K562 (cell line): Measurements from ENCODE around the gene NAV2. TPM values are rescaled to one million over a fixed set of nuclear protein-coding genes. Genes with fewer than 3 reads are reported as not detected.

ENCODE experiments used
- ATAC-seq: fragments of 200-7000 bp; cut with Tn5 transposase; 3 replicates; pipeline ENCODE4 v1.9.1; 2020; ENCODE audit warnings: moderate library complexity
- BruUV-seq: library from RNA; stranded (reverse); fragments of 400-500 nt; replicated peaks from 2 replicates; lab custom pipeline; 2021; lab: Mats Ljungman, UMichigan
- CTCF ChIA-PET: fragments of 300-600 bp; formaldehyde crosslinking; extraction: SDS; loops from one replicate; lab custom pipeline; 2021; ENCODE audit warnings: low intra/inter-chr PET ratio; lab: Yijun Ruan, JAX
- POLR2A ChIA-PET: fragments of 300-600, 350-650 bp; sonication (Branson Sonifier 250); formaldehyde crosslinking; extraction: SDS; loops from one replicate; lab custom pipeline; 2021; ENCODE audit warnings: antibody characterized with exemption, inconsistent platforms; lab: Yijun Ruan, JAX
- DNase-seq, 4 experiments: peaks; one replicate each; pipeline versions ENCODE4 v3.0.0 to v3.0.0-alpha.2; 2011 to 2018; ENCODE audit warnings: low spot score in 3 of 4, mixed read lengths in 3 of 4; ENCODE audit errors: extremely low read depth in 1 of 4
- FAIRE-seq: peaks from 2 replicates; lab custom pipeline; 2011; peaks lifted over from hg19 to GRCh38; lab: Jason Lieb, UNC
- H2AFZ ChIP-seq: 2 replicates; pipeline ENCODE4 v1.6.0; 2011; ENCODE audit warnings: low read depth, low read length, control low read depth, inconsistent platforms
- H3K27ac ChIP-seq: fragments of 200-600 bp; 3 replicates; pipeline ENCODE4 v1.8.0; 2011; ENCODE audit warnings: low read depth, mild to moderate bottlenecking, control low read depth, inconsistent platforms, low read length, moderate library complexity, mixed read lengths; ENCODE audit errors: extremely low read depth
- H3K27me3 ChIP-seq, 2 experiments: fragments of 300-600 bp in 1 of 2; 2 replicates in 1 of 2; 3 replicates in 1 of 2; pipeline versions ENCODE4 v1.6.0 to v1.8.0; 2011; ENCODE audit warnings: inconsistent platforms in 2 of 2, low read length in 2 of 2, mild to moderate bottlenecking in 1 of 2, mixed read lengths in 1 of 2, moderate library complexity in 1 of 2; ENCODE audit not compliant: control insufficient read depth in 2 of 2, insufficient read depth in 2 of 2
- H3K36me3 ChIP-seq: fragments of 300-600 bp; 3 replicates; pipeline ENCODE4 v1.8.0; 2011; ENCODE audit warnings: mild to moderate bottlenecking, low read length, inconsistent platforms; ENCODE audit not compliant: control insufficient read depth, insufficient read depth
- H3K4me1 ChIP-seq, 2 experiments: fragments of 200-600 bp in 1 of 2; replicated peaks in 1 of 2; 2 replicates in 1 of 2; 3 replicates in 1 of 2; pipeline versions ENCODE4 v1.5.1 to v1.8.0; 2011; ENCODE audit warnings: inconsistent platforms in 2 of 2, low read length in 2 of 2, mild to moderate bottlenecking in 1 of 2, mixed read lengths in 1 of 2, moderate library complexity in 1 of 2; ENCODE audit not compliant: control insufficient read depth in 2 of 2, insufficient read depth in 2 of 2
- H3K4me2 ChIP-seq: 2 replicates; pipeline ENCODE4 v1.6.1; 2011; ENCODE audit warnings: low read length, control low read depth, inconsistent platforms, mixed read lengths; ENCODE audit not compliant: insufficient read depth
- H3K4me3 ChIP-seq: fragments of 200-600 bp; sonication (generic), shearing (Covaris generic); 2 replicates; pipeline ENCODE4 v1.5.1; 2016; ENCODE audit warnings: control low read depth, inconsistent platforms
- H3K79me2 ChIP-seq: fragments of 200-600 bp; 3 replicates; pipeline ENCODE4 v1.8.0; 2011; ENCODE audit warnings: low read length, inconsistent platforms; ENCODE audit not compliant: control insufficient read depth, insufficient read depth
- H3K9ac ChIP-seq, 2 experiments: 2 replicates each; pipeline versions ENCODE4 v1.6.0 to v1.6.1; 2011; ENCODE audit warnings: low read depth in 2 of 2, low read length in 2 of 2, control low read depth in 1 of 2, inconsistent platforms in 1 of 2, mild to moderate bottlenecking in 1 of 2, mixed read lengths in 1 of 2; ENCODE audit not compliant: insufficient read depth in 1 of 2
- H3K9me1 ChIP-seq: one replicate; pipeline ENCODE4 v1.6.0; 2011; ENCODE audit warnings: inconsistent platforms, mild to moderate bottlenecking, low read length, moderate library complexity; ENCODE audit not compliant: control insufficient read depth, insufficient read depth
- H3K9me3 ChIP-seq: replicated peaks from 2 replicates; pipeline ENCODE4 v1.5.1; 2011; ENCODE audit warnings: low read depth, low read length, inconsistent platforms; ENCODE audit not compliant: control insufficient read depth, insufficient read depth
- H4K20me1 ChIP-seq: replicated peaks from 2 replicates; pipeline ENCODE4 v1.6.1; 2011; ENCODE audit warnings: low read length, inconsistent platforms, mixed read lengths; ENCODE audit not compliant: control insufficient read depth, insufficient read depth
- AFF4 ChIP-seq: sonication (generic); formaldehyde crosslinking; IDR thresholded peaks from 2 replicates; pipeline ENCODE4 v1.8.0; 2023; ENCODE audit warnings: mild to moderate bottlenecking, missing genetic modification reagents
- CREM ChIP-seq: IDR thresholded peaks from 2 replicates; pipeline ENCODE4 v1.6.1; 2014; ENCODE audit warnings: antibody characterized with exemption, low read depth
- FOXA3 ChIP-seq, 2 experiments: fragments of 450-650 bp in 1 of 2; sonication (generic) in 1 of 2; formaldehyde crosslinking; IDR thresholded peaks in 1 of 2; conservative IDR thresholded peaks in 1 of 2; 2 replicates each; pipeline versions ENCODE4 v1.4.0 to v1.8.0; 2020 to 2022; ENCODE audit warnings: mild to moderate bottlenecking in 2 of 2, missing genetic modification reagents in 1 of 2
- MAFG ChIP-seq: fragments of 450-650 bp; conservative IDR thresholded peaks from 2 replicates; pipeline ENCODE4 v1.6.1; 2016; ENCODE audit warnings: missing genetic modification characterization, missing compliant biosample characterization
- POLR2AphosphoS2 ChIP-seq: IDR thresholded peaks from 2 replicates; pipeline ENCODE4 v1.6.1; 2012; ENCODE audit warnings: low read length, improper control_type of control experiment
- UBTF ChIP-seq, 2 experiments: IDR thresholded peaks; 2 replicates each; pipeline ENCODE4 v1.6.1; 2012; ENCODE audit warnings: improper control_type of control experiment in 2 of 2, low read depth in 2 of 2, low read length in 2 of 2, borderline replicate concordance in 1 of 2
- ZNF232 ChIP-seq: sonication (generic); formaldehyde crosslinking; IDR thresholded peaks from 2 replicates; pipeline ENCODE4 v1.8.0; 2022; ENCODE audit warnings: mild to moderate bottlenecking, missing genetic modification reagents
- ZNF24 ChIP-seq: fragments of 450-650 bp; IDR thresholded peaks from 2 replicates; pipeline ENCODE4 v1.6.1; 2016
- ZNF324 ChIP-seq: fragments of 250-450 bp; sonication (Bioruptor Pico); IDR thresholded peaks from 2 replicates; pipeline ENCODE4 v1.4.0; 2020; ENCODE audit warnings: mild to moderate bottlenecking
- ZNF696 ChIP-seq: fragments of 250-450 bp; sonication (Bioruptor Pico); conservative IDR thresholded peaks from 2 replicates; pipeline ENCODE4 v1.4.0; 2020; ENCODE audit warnings: mild to moderate bottlenecking, moderate library complexity
- WGBS: fragments of 100-300 bp; shearing (Covaris generic); methylation state at CpG from one replicate; pipeline ENCODE4 v1.1.6; 2016; ENCODE audit warnings: low coverage, mixed read lengths; ENCODE audit not compliant: insufficient coverage; ENCODE audit errors: missing lambda C conversion rate; 5-methylcytosine and 5-hydroxymethylcytosine counted together
- in situ Hi-C: fragments of 300-500 bp; cut with MboI; formaldehyde crosslinking; loops from 4 replicates; pipeline ENCODE4 v1.15.0; 2018; ENCODE audit warnings: inconsistent platforms, mixed read lengths
- intact Hi-C: fragments of 100-400 bp; cut with micrococcal nuclease; formaldehyde crosslinking; loops from 2 replicates; pipeline ENCODE4 v1.14.2; 2022
- polyA plus RNA-seq, 8 experiments: library from polyadenylated mRNA; depleted of rRNA in 4 of 8; stranded (reverse) in 5 of 8; unstranded in 3 of 8; fragments of >200 nt; fragmentation: Nextera tagmentation in 2 of 8; fragmentation: Illumina TruSeq in 1 of 8; extraction: Ambion mirVana in 2 of 8; extraction: Trizol in 1 of 8; gene quantifications; 2 replicates each; pipeline versions ENCODE4 v1.2.1 to v1.2.3, GENCODE V29; 2011 to 2014; ENCODE audit warnings: inconsistent platforms in 1 of 8, missing spikeins in 1 of 8
- total RNA-seq, 7 experiments: library from RNA; depleted of rRNA in 6 of 7; stranded (reverse); fragments of >200 nt in 6 of 7; fragmentation: Illumina TruSeq in 2 of 7; extraction: Trizol in 2 of 7; gene quantifications; 2 replicates each; pipeline versions ENCODE4 v1.2.1 to v1.2.3, GENCODE V29; 2011 to 2021; ENCODE audit warnings: low replicate concordance in 1 of 7

Gene NAV2
- total and polyA plus RNA-seq, 9 of the 15 experiments (the other 6 are each of a cell fraction or from before 2014, with no cell fraction given) = 0.03 to 0.35 (median 0.05) TPM

GRCh38 chr11:19663206-19663605, 49.4 kb upstream of the NAV2 start:
- H3K4me1 ChIP-seq = peaks cover 0 to 6% of the 10 kb centered on the region in 2 experiments; a peak in 2 of 5 replicates
- no peak overlapping the region for H3K4me3 ChIP-seq
- H3K79me2 ChIP-seq = no peaks in the 10 kb centered on the region
- H3K4me2 ChIP-seq = no peak overlapping the region
- ATAC-seq (no peak), DNase-seq (no peak), FAIRE-seq (no peak)
- H2AFZ ChIP-seq = no peak overlapping the region
- no peaks in the 10 kb centered on the region for H4K20me1 ChIP-seq
- H3K27me3 ChIP-seq = peaks cover 0 to 3% of the 10 kb centered on the region in 2 experiments; a peak in 1 of 5 replicates
- in situ Hi-C loops (no loop called here), intact Hi-C loops (no loop called here)
- 0% methylated on average over 1 of the region's 1 CpG for WGBS
- no peak overlapping the region for H3K9ac ChIP-seq
- POLR2A ChIA-PET = no interaction called here
- TF ChIP-seq FOXA3 (CRISPR knock-in tag; conservative IDR thresholded peaks at IDR 0.05 in 1 of 2, IDR thresholded peaks at IDR 0.05 in 1 of 2) (no peak), POLR2AphosphoS2 (no peak), MAFG (tag) (no peak), ZNF232 (CRISPR knock-in tag) (no peak), ZNF324 (no peak), CREM (no peak), UBTF (IDR thresholded peaks at IDR 0.05; ENCODE audit: borderline replicate concordance in 1 of 2, low read depth in 2 of 2, low read length in 2 of 2) (no peak), ZNF696 (CRISPR knock-in tag) (no peak), AFF4 (CRISPR knock-in tag) (no peak), ZNF24 (no peak)
- no peaks in the 10 kb centered on the region for H3K36me3 ChIP-seq
- CTCF ChIA-PET = no interaction called here
- BruUV-seq = no TSS peak
- H3K9me1 ChIP-seq = no peaks in the 10 kb centered on the region
- H3K27ac ChIP-seq = no peak overlapping the region
- no peaks in the 10 kb centered on the region for H3K9me3 ChIP-seq
